Cardiac fibroblast (primary cell): Measurements from ENCODE around the gene NATD1.

Source experiments
- DNase-seq, 2 donors: peaks; one replicate each; pipeline versions ENCODE4 v3.0.0 to v3.0.0-alpha.2; 2010; ENCODE audit warnings: low read depth in 2 of 2
- H3K4me3 ChIP-seq, 2 donors: replicated peaks in 1 of 2; 1 replicate in 1 of 2; 2 replicates in 1 of 2; pipeline ENCODE4 v1.5.1; 2011; ENCODE audit warnings: low read depth in 2 of 2, low read length in 2 of 2, mild to moderate bottlenecking in 2 of 2, moderate library complexity in 1 of 2
- TF ChIP-seq, protein P1 (sequence below): IDR thresholded peaks from one replicate; pipeline ENCODE4 v1.5.1; 2011; ENCODE audit warnings: low read depth, mild to moderate bottlenecking, low read length, inconsistent platforms

NATD1 gene

DNA sequence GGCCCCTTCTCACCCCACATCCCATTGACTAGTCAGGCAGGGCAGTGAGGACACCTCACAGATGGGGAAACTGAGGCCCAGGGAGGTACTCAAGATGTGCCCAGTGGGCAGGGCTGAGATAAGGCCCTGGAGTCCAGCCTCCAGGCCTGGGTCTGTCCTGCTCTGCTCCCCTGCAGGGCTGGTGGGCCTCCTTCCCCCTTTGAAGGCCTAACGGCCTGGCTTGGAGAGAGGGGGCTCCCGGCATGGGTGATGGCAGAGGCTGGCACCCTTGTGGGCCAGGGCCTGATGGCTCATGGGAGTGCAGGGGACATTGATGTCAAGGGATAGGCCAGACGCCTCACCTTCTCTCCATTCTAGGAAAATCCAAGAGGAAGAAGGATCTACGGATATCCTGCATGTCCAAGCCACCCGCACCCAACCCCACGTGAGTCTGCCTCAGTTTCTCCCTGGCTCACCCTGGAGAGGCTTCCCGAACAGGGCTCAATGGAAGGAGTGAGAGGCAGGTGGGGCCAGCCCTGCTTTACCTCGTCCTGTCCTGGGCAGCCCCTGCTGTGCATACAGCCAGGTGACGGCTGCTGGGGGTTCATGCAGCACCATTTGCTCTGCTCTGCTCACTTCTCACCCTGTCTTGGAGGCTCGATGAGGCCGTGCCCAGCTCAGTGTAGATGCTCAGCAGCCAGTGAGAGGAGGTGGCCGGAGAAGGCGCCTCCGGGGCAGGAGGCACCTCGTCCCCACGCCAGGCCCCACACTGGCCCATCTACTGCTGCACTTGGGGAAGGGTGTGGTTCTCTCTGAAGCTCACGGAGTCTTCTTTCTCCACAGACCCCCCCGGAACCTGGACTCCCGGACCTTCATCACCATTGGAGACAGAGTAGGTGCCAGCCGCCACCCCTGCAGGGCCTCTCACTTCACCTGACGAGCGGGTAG lies 45.1 kb upstream of the NATD1 start:
- H3K4me3 ChIP-seq = no peak overlapping the region
- TF ChIP-seq, protein P1, sequence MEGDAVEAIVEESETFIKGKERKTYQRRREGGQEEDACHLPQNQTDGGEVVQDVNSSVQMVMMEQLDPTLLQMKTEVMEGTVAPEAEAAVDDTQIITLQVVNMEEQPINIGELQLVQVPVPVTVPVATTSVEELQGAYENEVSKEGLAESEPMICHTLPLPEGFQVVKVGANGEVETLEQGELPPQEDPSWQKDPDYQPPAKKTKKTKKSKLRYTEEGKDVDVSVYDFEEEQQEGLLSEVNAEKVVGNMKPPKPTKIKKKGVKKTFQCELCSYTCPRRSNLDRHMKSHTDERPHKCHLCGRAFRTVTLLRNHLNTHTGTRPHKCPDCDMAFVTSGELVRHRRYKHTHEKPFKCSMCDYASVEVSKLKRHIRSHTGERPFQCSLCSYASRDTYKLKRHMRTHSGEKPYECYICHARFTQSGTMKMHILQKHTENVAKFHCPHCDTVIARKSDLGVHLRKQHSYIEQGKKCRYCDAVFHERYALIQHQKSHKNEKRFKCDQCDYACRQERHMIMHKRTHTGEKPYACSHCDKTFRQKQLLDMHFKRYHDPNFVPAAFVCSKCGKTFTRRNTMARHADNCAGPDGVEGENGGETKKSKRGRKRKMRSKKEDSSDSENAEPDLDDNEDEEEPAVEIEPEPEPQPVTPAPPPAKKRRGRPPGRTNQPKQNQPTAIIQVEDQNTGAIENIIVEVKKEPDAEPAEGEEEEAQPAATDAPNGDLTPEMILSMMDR = no peak
- no peak for DNase-seq

DNA sequence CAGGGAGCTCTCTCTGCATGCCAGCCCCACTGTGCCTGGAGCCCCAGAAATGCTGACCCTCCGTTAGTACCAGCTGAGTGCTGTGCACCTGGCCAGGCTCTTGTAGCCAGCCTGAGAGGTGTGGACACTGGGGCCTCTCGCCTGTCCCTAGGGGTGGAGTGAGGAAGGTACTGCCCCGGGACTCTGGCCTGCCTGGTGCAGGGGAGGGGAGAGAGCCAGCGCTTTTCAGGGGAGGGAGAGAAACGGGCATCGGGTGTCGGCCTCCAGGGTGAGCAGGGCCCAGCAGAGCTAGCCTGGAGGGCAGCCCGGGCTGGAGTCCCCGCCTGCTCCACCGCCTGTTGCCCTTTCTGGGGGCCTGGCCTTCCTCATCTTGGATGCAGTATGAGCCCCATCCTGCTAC lies 44.4 kb upstream of the NATD1 start:
- TF ChIP-seq, protein P1 = no peak
- DNase-seq = no peak
- H3K4me3 ChIP-seq = no peak overlapping the region

DNA sequence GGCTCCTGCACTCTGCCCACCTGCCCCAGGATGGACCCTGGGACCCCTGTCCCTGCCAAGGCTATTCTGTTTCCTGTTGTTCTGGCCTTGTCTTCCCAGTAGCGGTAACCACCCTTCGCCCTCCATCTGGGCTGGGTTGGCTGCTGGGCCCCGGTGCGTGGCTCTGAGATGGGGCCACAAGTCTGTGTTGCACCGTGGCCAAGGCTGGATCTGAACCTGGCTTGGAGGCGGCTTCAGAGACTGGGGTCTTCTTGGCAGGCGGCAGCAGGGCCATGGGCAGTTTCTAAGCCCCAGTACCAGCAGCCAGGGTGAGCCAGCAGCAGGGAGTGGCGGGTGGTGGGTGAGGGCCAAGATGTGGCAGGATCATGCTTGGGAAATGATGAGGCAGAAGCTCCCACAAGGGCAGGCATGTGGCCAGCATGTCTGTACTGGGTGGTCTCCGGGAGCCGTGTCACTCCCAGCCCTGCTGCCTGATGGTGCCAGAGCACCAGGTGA lies 43.9 kb upstream of the NATD1 start:
- DNase-seq = peak in 1 of 2 donors; percentile 27
- no peak overlapping the region for H3K4me3 ChIP-seq
- TF ChIP-seq, protein P1 = no peak

DNA sequence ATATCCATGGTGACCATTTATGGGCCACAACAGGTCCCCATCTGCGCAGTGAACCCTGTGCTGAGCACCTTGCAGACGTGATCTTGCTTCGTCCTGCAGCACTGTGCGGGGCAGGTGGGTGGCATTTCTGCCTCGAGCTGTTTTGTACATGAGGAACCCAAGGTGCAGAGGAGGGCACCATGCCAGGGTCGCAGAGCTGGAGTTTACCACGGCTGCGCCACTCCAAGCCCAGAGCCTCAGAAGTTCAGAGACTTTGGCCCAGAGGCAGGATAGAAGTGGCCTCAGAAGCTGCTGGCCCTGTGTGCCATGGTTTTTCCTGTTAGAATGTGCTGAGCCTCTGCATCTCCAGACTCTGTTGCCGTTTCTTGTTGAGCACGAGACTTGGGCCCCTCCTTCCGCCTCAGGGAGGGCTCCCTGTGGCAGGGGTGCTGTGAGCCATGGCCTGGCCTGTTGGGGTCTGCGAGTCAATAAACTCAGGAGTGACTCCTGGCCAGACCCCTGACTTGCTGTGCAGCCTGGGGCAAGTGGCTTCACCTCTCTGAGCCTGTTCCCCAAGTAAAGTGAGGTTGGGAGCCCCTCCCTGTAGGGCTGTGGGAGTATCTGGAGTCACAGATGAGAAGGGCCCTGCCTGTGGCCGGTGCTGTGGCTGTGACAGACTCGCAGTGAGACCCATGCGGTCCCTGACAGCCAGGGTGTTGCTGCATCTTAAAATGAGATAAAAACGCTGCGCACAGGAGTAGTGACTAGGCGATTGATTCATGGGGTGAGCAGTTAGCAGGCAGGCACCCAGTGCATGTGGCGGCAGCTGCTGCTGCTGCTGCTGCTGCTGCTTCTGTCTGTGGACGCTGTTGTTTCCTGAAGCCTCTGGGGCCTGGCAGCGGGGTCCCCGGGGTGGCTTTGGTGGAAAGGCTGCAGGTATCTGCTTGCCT lies 43.2 kb upstream of the NATD1 start:
- TF ChIP-seq, protein P1 = no peak
- peak in 1 of 2 donors; percentile 15 for DNase-seq
- H3K4me3 ChIP-seq = no peak overlapping the region

DNA sequence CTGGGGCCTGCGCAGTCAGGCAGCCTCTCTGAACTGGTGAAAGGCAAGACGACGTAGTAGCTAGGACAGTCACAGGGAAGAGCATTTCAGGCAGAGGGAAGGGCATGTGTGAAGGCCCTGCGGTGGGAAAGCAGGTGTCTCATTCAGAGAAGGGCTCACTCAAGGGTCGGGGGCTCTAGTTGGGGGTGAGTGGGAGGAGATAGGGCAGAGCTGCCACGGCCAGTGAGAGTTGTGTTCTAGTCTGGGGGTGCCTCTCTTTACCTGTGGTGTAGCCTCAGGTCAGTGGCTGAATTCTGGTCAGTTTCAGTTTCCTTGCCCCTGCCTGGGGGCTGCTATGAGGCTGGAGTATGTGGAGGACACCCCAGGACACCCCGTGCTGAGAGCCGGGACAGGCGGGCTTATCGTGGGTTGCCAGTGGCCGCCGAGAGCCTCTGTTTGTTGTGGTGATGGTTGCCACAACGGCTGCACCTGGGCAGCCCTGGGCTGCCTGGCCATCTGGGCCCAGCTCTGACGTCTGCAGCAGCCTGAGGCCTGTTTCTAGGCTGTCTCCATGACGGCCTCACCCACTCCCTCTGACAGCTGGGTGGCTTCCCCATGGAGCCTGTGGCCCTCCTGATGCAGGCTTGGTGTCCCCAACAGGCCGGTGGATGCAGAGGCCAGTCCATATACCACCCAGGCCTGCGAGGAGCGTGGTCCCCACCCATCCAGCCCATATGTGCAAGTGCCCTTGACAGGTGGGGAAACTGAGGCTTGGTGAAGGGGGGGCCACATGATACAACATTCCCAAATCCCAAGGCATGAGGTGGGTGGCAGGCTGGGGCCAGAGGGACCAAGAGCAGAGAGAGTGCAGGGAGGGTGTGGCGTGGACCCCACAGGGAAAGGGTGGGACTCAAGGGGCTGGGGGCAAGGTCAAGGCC lies 42.1 kb upstream of the NATD1 start:
- H3K4me3 ChIP-seq = no peak overlapping the region
- DNase-seq = peak in 1 of 2 donors; percentile 30

More for the DNA sequence above, 42.1 kb upstream of the NATD1 start:
- TF ChIP-seq, protein P1 = no peak
